ENCODE data around the gene PRKD1.

PRKD1 gene

GRCh38 chr14:29654901-29655550, 272.6 kb downstream of the PRKD1 start:
- DNase-seq = no peak

GRCh38 chr14:29653303-29653702, 274.3 kb downstream of the PRKD1 start:
- DNase-seq = no peak

DNA sequence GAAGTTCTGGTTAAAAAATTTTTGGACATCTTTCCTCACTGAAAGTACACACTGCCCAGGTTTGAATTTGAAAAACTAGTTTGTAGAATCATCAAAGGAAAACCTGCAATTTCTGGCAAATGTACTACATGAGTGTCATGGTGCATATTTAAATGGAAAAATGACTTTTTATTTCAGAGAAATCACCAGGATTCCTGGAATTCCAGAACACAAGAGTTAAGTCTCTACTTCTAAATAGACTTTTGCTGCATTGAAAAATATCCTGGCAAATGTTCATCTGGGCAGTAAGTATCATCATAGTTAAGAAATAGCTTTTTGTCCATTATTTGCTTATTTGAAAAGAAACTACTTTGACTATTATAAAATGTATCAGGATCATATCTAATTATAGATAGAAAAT, 275.1 kb downstream of the PRKD1 start:
- no peak for DNase-seq

DNA sequence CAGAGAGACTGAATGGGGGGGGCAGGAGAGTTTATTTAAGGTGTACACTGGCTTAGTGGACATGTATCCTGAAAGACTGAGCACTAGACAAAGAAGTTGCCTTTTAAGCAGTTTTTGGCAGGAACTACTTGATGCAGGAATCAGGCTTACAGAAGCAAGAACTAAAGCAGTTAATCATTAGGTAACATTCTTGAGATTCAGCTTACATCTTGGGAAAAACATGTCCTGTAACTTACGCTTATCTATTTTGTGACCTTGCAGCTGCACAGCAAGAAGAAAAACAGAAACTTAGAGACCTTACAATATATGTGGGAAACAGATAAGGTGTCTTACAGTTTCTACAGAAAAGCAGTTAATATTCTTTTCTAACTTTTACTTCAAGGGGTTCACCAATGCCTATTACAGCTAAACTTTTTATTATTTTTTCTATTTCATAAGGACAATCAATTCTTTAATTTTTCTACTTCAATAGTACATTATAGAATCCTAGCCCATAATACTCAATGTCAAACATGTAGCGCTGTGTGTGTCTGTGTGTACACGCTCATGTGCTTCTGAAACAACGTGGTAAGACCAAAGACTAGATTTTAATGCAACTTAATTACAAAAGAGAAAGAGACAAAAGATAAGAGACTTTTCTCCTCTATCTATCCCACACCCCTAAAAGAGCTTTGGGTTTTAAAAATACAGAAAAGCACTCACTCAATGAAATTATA, 276.9 kb downstream of the PRKD1 start:
- DNase-seq = no peak

DNA sequence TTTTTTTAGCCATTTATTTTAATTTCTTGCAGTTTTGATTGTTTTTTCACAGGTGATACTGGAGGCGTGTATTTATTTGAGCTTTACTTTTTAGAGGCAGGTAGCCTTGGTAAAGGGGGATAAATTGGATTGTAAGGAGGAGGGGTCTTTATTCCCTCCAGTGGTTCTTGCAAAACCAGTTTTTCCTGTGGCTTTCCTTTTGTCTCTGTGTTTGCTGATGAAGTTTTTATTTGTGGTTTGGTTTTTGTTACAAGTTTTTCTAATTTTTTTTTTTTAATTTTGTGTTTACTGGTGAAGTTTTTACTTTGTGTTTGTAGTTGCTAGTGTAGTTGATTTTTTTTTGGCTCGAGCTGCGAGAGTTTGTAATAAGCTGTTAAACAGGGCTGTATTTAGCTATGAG, 278.5 kb downstream of the PRKD1 start:
- DNase-seq = no peak

GRCh38 chr14:29648045-29648444, 279.6 kb downstream of the PRKD1 start:
- no peak for DNase-seq

- no peak for DNase-seq
These were observed 282.5 kb downstream of the PRKD1 start for GRCh38 chr14:29645117-29645516.

DNA sequence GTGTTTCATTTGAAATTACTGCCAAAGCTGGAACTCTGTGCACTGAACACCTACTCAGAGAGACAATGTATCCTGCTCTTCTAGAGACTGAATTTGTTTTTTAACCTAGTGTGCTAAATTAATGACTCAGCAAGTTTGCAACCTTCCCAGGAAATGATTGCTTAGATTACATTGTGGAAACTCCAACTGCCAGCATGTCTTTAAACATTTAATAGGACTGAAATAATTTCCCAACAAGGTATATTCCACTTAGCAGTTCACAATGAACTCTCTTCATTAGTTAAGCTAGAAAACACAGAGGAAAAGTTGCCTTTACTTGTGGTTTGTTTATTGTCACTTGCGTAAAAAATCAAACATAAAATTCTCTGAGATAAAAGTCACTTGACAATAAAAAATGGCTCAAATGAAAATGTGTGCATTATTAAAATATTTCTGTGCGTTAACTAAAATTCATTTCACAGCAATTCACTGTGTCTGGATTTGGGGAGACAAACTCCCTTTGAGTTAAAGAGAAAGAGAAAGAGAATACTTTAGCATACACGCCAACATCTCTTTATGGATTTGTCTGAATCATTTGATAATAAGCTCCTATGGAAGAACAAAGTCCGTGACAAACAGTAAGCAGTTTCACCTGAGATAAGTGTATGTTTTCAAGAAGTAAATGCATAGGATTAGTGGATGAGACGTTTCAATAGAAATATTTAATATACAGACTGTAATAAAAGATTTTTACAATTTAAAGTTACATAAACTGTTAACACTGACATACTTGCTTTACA, 284.0 kb downstream of the PRKD1 start:
- DNase-seq = peak in 1 of 2 experiments; percentile 7

- peak in 1 of 2 experiments; percentile 3 for DNase-seq
These were observed 290.2 kb downstream of the PRKD1 start for GRCh38 chr14:29637411-29637810.

DNA sequence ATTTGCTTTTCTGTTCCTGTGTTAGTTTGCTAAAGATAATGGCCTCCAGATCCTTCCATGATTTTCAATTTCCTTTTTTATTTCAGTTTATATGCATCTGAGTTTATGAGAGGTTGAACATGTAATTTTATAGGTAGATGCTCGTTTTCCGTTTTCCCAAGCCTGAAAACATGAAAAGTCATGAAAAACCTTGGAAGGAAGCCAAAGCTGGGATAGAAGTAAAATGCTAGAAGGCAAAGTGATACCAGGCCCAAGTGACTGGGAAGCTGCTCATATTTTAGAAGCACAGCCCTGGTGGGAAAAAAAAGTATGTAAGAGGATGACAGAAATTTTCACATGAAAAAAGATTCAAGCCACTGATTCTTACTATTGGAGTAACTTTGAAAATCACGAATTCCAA, 290.8 kb downstream of the PRKD1 start:
- DNase-seq = no peak

GRCh38 chr14:29630566-29631160, 297.0 kb downstream of the PRKD1 start:
- DNase-seq = no peak

- DNase-seq = no peak
These were observed 297.8 kb downstream of the PRKD1 start for GRCh38 chr14:29629839-29630238.

DNA sequence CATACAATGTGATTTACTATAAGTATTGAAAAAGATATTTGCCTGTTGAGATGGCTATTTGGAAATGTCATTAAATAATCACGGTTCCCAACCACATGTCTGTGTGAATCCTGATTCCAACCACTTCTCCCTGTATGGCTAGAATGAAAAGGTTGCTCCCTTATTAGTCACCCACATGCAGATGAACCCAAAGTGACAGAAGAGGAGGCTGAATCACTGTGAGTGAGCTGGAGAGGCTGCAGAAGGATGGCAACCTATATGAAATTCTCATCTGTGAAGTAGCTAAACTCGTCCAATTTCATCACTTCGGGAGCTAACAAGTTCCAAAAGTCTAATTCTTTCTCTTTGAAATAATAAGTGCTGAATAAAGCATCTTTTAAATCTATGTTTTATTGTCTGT, 300.5 kb downstream of the PRKD1 start:
- DNase-seq = no peak

GRCh38 chr14:29618323-29619067, 309.2 kb downstream of the PRKD1 start:
- no peak for DNase-seq

DNA sequence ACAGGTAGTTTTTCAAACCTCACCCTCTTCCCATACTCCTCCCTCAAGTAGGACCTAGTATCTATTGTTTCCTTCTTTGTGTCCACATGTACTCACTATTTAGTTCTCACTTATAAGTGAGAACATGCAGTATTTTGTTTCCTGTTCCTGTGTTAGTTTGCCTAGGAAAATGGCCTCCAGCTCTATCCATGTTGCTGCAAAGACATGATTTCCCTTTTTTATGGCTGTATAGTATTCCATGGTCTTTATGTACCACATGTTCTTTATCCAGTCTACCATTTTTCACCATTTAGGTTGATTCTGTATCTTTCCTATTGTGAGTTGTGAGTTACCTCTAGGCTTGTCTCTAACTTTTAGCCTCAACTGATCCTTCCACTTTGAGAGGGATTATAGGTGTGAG, 310.7 kb downstream of the PRKD1 start:
- no peak for DNase-seq

GRCh38 chr14:29608861-29609260, 318.8 kb downstream of the PRKD1 start:
- no peak for DNase-seq

- DNase-seq = no peak
These were observed 320.5 kb downstream of the PRKD1 start for GRCh38 chr14:29607169-29607568.

- DNase-seq = no peak
These were observed 324.0 kb downstream of the PRKD1 start for GRCh38 chr14:29603696-29604095.

DNA sequence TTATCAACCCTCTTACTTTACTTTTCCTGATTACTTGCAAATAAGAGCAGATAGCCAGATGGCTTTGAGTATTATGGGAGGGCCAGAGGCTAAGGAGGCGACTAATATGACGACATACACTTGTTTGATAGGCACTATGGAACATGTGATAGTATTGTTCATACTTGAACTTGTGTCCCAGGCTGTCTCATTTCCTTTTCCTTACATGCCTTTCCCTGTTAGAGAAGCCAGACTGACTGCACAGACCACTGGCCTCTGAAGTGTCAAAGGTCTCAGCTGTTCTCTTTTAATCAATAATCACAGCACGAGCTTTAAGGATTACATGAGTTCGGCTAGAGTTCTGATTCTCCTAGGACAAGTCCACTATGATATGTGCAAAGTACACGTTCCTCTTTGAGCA, 326.0 kb downstream of the PRKD1 start:
- no peak for DNase-seq

DNA sequence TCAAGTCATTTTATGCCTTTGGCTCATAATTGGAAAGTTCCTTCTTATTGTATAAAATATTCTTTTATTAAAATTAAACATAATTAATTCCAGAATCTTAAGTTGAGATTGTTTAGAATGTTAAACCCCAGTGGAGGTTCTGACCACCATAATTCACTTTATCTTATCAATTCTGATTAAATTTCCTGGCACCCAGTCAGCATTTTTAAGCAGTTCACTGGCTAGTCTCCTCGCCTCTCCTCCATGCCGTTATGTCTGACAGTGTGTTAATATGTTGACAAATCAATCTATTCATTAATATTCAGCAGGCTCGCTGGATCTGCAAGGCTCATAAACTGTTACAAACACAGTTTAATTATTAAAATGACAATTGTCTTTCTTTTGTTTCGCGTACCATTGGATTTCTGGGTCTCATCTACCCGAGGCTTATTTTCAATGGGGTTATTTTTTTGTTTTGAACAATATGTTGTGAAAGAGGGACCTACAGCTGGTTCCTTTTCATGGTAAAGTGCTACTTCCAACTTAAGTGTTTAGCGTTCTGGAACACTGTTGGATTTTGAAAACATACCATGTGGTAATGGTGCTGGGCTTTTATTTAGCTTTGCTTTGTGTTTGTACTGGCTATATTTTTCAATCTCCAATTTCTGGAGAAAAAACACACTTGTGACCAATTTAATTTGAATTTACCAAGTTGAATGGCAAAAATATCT, 339.7 kb downstream of the PRKD1 start:
- no peak for DNase-seq

DNA sequence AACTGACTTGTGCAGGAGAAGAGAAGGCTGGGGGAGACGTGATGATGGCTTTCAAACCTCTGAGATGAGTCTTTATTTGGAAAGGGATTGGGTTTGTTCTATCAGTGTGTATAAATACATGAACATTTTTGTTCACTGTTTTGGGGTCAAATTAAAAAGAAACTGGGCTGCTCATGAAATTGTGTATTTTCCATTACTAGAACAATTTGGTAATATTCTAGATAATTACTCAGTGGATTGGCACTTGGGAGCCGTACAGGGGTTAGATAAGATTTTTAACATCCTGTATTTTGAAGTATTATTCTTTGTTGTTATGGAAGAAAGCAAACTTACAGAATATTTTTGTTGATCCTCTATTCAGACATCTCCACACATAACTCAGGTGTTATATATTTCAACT, 340.6 kb downstream of the PRKD1 start:
- no peak for DNase-seq

DNA sequence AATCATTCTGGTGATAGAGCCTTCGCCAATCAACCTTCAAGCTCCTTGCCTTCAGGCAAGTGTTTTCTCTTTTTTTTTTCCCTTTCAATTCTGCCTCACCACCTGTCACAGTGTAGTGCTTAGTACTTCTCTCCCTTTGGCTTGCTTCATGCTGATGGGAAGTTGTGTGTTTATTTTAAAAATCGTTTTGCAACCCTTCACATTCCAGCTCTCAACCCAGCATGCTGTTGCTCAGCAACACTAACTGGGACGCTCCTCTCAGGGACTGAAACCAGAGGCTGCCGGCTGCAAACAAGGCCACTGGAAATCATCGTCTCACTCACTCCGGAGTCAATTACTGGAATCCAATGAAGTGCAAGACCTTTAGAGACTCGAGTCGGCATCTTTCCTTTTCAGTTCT, 342.7 kb downstream of the PRKD1 start:
- no peak for DNase-seq

All from Kasumi-1 (cell line).